ENCODE results near the gene KDM4C. TPM values are rescaled to one million over a fixed set of nuclear protein-coding genes. Genes with fewer than 3 reads are reported as not detected.

The KDM4C gene
- total and polyA plus RNA-seq, 2 of the 4 experiments (the other 2 are of a cell fraction) = 11.8 to 23.8 TPM

GRCh38 chr9:6771722-6772121 lies 13.9 kb downstream of the KDM4C start:
- WGBS, 2 experiments (ENCODE audit: extremely low coverage in 2 of 2, insufficient read length in 1 of 2) = 100% methylated on average over 1 of the region's 2 CpGs; no CpG with 5 or more reads in 1 of the 2 experiments
- no peaks in the 10 kb centered on the region for H3K27me3 ChIP-seq (ENCODE audit: control insufficient read depth, insufficient read depth, low read length)
- ATAC-seq (ENCODE audit: low read depth) (no peak), DNase-seq (no peak)
- H4K8ac ChIP-seq (ENCODE audit: low read depth in 2 of 2, low read length in 2 of 2) = no peak overlapping the region
- no peaks in the 10 kb centered on the region; the same call in 1 of the 2 replicates for H4K20me1 ChIP-seq (ENCODE audit: insufficient read depth, low read length)
- H3K23ac ChIP-seq (ENCODE audit: low read depth, low read length) = no peak overlapping the region
- no peak overlapping the region for H2BK5ac ChIP-seq (ENCODE audit: low read depth, low read length, poor library complexity, severe bottlenecking)
- H3K4ac ChIP-seq (ENCODE audit: low read depth, low read length) = no peak overlapping the region
- no peak overlapping the region for H3K56ac ChIP-seq (ENCODE audit: extremely low read depth, insufficient read depth, low read length)
- H3K27ac ChIP-seq (ENCODE audit: insufficient read depth, low read length) = no peak overlapping the region
- H3K14ac ChIP-seq (replicated peaks; ENCODE audit: low read depth, low read length) = no peak overlapping the region
- no peak overlapping the region for H3K18ac ChIP-seq (ENCODE audit: low read depth, low read length)
- no peaks in the 10 kb centered on the region for H3K36me3 ChIP-seq (ENCODE audit: control insufficient read depth, insufficient read depth, low read length)
- H3K4me2 ChIP-seq (ENCODE audit: low read depth, low read length) = no peak overlapping the region
- H2BK120ac ChIP-seq (ENCODE audit: low read depth, low read length) = no peak overlapping the region
- no TSS peak for BruUV-seq (replicated peaks)
- in situ Hi-C loops (cut with MboI; ENCODE audit: low sequenced_read_pairs) = no loop called here
- H3K4me3 ChIP-seq (ENCODE audit: insufficient read depth, low read depth, low read length) = no peak overlapping the region
- H3K9me3 ChIP-seq (ENCODE audit: control insufficient read depth, insufficient read depth, low read length) = no peaks in the 10 kb centered on the region
- no peak overlapping the region for H4K5ac ChIP-seq (ENCODE audit: low read depth, low read length)
- peaks cover 13 to 38% of the 10 kb centered on the region in 2 experiments for H3K79me1 ChIP-seq (ENCODE audit: low read depth in 1 of 2, low read length in 2 of 2)
- no peak overlapping the region for H2AK5ac ChIP-seq (ENCODE audit: low read depth, low read length)
- intact Hi-C loops (cut with micrococcal nuclease) = no loop called here
- POLR2A ChIA-PET (ENCODE audit: unreplicated experiment) = no interaction called here
- dilution Hi-C loops (cut with HindIII; ENCODE audit: low sequenced_read_pairs, unreplicated experiment) = no loop called here
- TF ChIP-seq ELK1 (IDR thresholded peaks at IDR 0.05; ENCODE audit: borderline replicate concordance, low read depth, low read length) (no peak), MAFK (IDR thresholded peaks at IDR 0.05; ENCODE audit: low read depth, low read length) (no peak), SMC3 (IDR thresholded peaks at IDR 0.05; ENCODE audit: low read depth, low read length) (no peak), RFX5 (IDR thresholded peaks at IDR 0.05; ENCODE audit: low read depth, low read length) (no peak), CHD1 (IDR thresholded peaks at IDR 0.05; ENCODE audit: low read depth, low read length) (no peak)
- H4K91ac ChIP-seq (ENCODE audit: insufficient read depth, low read depth, low read length) = no peak overlapping the region
- no peak overlapping the region for H2AK9ac ChIP-seq (replicated peaks; ENCODE audit: low read depth, low read length, poor library complexity)
- no peak overlapping the region for H2BK20ac ChIP-seq (ENCODE audit: low read depth, low read length)
- H2BK15ac ChIP-seq (ENCODE audit: low read depth, low read length) = no peak overlapping the region
- H2AFZ ChIP-seq (replicated peaks; ENCODE audit: low read length, poor library complexity) = no peak overlapping the region
- H3K9me1 ChIP-seq (ENCODE audit: insufficient read depth, low read length) = no peaks in the 10 kb centered on the region
- H3K4me1 ChIP-seq (ENCODE audit: control insufficient read depth, insufficient read depth, low read length) = no peaks in the 10 kb centered on the region
- CTCF ChIA-PET = interaction anchor here (0.7 kb wide), 1 partner anchor 215 kb away, joined by 3 read pairs; no protein-coding TSS in a partner anchor
- H3K9ac ChIP-seq (ENCODE audit: low read depth, low read length) = no peak overlapping the region
